Kidney (tissue), 14 donors: ENCODE results near the gene MIGA1. TPM values are rescaled to one million over a fixed set of nuclear protein-coding genes. Genes with fewer than 3 reads are reported as not detected.

ENCODE experiments used
- DNase-seq, 5 donors: peaks; one replicate each; pipeline ENCODE4 v3.0.0-alpha.2; 2013 to 2020
- FAIRE-seq: peaks from 2 replicates; lab custom pipeline; 2012; peaks lifted over from hg19 to GRCh38; lab: Jason Lieb, UNC
- H3K27ac ChIP-seq, 2 donors: one replicate each; pipeline ENCODE4 v1.7.0; 2013; ENCODE audit warnings: low read depth in 2 of 2, low read length in 2 of 2, inconsistent platforms in 1 of 2
- H3K27me3 ChIP-seq: one replicate; pipeline ENCODE4 v1.7.1; 2013; ENCODE audit warnings: low read length, inconsistent platforms; ENCODE audit not compliant: control insufficient read depth, insufficient read depth
- H3K36me3 ChIP-seq, 3 donors: one replicate each; pipeline versions ENCODE4 v1.7.0 to v1.7.1; 2013; ENCODE audit warnings: low read length in 3 of 3, control low read depth in 1 of 3, inconsistent platforms in 1 of 3; ENCODE audit not compliant: insufficient read depth in 3 of 3, control insufficient read depth in 2 of 3
- H3K4me1 ChIP-seq, 3 donors: one replicate each; pipeline versions ENCODE4 v1.7.0 to v1.7.1; 2013; ENCODE audit warnings: low read length in 3 of 3, inconsistent platforms in 1 of 3, low read depth in 1 of 3; ENCODE audit not compliant: control insufficient read depth in 2 of 3, insufficient read depth in 2 of 3
- H3K4me3 ChIP-seq, 3 donors: one replicate each; pipeline versions ENCODE4 v1.7.0 to v1.8.1; 2013; ENCODE audit warnings: low read length in 3 of 3, control low read depth in 1 of 3, inconsistent platforms in 1 of 3
- H3K9ac ChIP-seq, 3 donors: one replicate each; pipeline versions ENCODE4 v1.7.0 to v1.7.1; 2013; ENCODE audit warnings: low read length in 3 of 3, control low read depth in 1 of 3, inconsistent platforms in 1 of 3
- H3K9me3 ChIP-seq, 3 donors: one replicate each; pipeline versions ENCODE4 v1.7.0 to v1.7.1; 2013; ENCODE audit warnings: low read length in 3 of 3, control low read depth in 1 of 3, inconsistent platforms in 1 of 3; ENCODE audit not compliant: control insufficient read depth in 2 of 3, insufficient read depth in 1 of 3
- CTCF ChIP-seq: IDR thresholded peaks from 3 replicates; pipeline ENCODE4 v1.5.1; 2012; ENCODE audit warnings: mild to moderate bottlenecking, moderate library complexity, borderline replicate concordance; ENCODE audit not compliant: insufficient read depth; ENCODE audit errors: extremely low read depth
- intact Hi-C: fragments of 100-400 bp; cut with DNase I; formaldehyde crosslinking; loops from one replicate; pipeline ENCODE4 v1.11.1; 2022
- polyA plus RNA-seq: library from polyadenylated mRNA; stranded (reverse); fragments of 350-450 nt; fragmentation: Illumina TruSeq; extraction: RNeasy Lipid Tissue Mini Kit (QIAGEN cat#74804); gene quantifications from one replicate; pipeline ENCODE4 v1.2.3, GENCODE V29; 2014; ENCODE audit warnings: low read depth, low replicate concordance; ENCODE audit not compliant: insufficient read depth
- total RNA-seq: library from RNA; stranded (reverse); fragmentation: NEBNext Ultra II Directional; extraction: Animal tissue kit (Norgen Biotek cat#: 25700); gene quantifications from one replicate; pipeline ENCODE4 v1.2.1, GENCODE V29; 2021
- donor health status: control.
- donor health status: control.
- donor health status: control.
- donor health status: control.
- donor health status: control.
- donor health status: DM: yes; HTN: yes; CAD: no.
- donor health status: Normal renal cell carcinoma (clear cell type).

MIGA1 gene
- total and polyA plus RNA-seq, 2 donors from 2014 or later, result 5.4 to 25.5 TPM

GRCh38 chr1:77834771-77835334 is 55.4 kb downstream of the MIGA1 start:
- no peak overlapping the region for H3K9ac ChIP-seq
- FAIRE-seq, result peak; percentile 47
- no peaks in the 10 kb centered on the region for H3K9me3 ChIP-seq
- intact Hi-C loops, result no loop called here
- H3K27ac ChIP-seq, result peak overlapping the region in 1 of 2 donors; percentile 27
- TF ChIP-seq CTCF, result no peak
- H3K27me3 ChIP-seq, result no peaks in the 10 kb centered on the region
- DNase-seq, result no peak
- H3K36me3 ChIP-seq, result no peaks in the 10 kb centered on the region
- peaks cover 0 to 19% (median 9%) of the 10 kb centered on the region in 3 donors for H3K4me1 ChIP-seq
- H3K4me3 ChIP-seq, result no peak overlapping the region

DNA sequence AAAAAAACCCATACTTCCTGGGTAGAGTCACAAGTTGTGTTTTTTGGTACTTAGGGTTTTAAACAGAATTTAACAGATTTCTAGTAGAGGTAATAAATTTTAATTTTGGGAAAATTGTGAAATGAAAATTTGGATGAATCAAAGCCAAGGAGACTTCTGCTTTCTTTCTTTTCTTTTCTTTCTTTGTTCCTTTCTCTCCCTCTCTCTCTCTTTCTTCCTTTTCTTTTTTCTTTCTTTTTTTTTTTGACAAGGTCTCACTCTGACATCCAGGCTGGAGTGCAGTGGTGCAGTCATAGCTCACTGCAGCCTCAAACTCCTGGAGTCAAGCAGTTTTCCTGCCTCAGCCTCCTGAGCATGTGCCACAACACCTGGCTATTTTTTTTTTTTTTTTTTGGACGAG is 62.1 kb downstream of the MIGA1 start:
- DNase-seq, result no peak
- no peaks in the 10 kb centered on the region for H3K9me3 ChIP-seq
- H3K27ac ChIP-seq, result no peak overlapping the region
- H3K4me1 ChIP-seq, result no peaks in the 10 kb centered on the region
- no peak overlapping the region for H3K9ac ChIP-seq
- no peak overlapping the region for H3K4me3 ChIP-seq
- FAIRE-seq, result no peak
- no peak for TF ChIP-seq CTCF
- H3K27me3 ChIP-seq, result no peaks in the 10 kb centered on the region
- intact Hi-C loops, result no loop called here
- H3K36me3 ChIP-seq, result peaks cover 2 to 9% (median 3%) of the 10 kb centered on the region in 3 donors

DNA sequence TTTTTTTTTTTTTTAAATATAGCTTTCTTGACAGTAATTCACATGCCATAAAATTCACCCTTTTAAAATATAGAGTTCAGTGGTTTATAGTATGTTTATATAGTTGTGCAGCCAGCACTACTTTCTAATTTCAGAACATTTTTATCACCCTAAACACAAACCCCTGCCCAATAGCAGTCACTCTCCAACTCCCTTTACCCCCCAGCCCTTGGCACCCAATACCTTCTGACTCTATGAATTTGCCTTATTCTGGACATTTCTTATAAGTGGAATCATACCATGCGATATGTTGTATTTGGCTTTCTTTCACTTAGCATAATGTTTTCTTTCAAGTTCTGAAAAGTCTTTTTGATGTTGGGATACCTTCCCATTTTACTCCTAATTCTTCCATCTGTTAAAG is 66.5 kb downstream of the MIGA1 start:
- H3K4me1 ChIP-seq, result no peaks in the 10 kb centered on the region
- no peaks in the 10 kb centered on the region for H3K9me3 ChIP-seq
- DNase-seq, result no peak
- H3K4me3 ChIP-seq, result no peak overlapping the region
- no peak overlapping the region for H3K9ac ChIP-seq
- H3K27ac ChIP-seq, result no peak overlapping the region
- no peak for FAIRE-seq
- peaks cover 2 to 9% (median 3%) of the 10 kb centered on the region in 3 donors for H3K36me3 ChIP-seq
- H3K27me3 ChIP-seq, result no peaks in the 10 kb centered on the region
- no peak for TF ChIP-seq CTCF
- intact Hi-C loops, result no loop called here

DNA sequence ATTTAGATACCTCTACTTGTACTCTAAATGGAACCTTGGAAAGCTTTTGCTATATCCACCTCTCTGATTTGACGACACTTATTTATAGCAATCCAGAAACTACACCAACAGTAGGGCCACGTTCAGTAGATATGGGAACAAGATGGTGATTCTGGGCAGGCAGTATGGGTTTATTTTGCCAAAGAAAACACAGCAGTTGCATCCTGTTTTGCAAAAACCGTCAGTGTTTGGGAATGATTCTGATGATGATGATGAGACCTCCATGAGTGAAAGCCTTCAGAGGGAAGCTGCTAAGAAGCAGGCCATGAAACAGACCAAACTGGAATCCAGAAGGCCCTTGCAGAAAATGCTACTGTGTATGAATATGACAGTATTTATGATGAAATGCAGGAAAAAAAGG is 67.5 kb downstream of the MIGA1 start:
- Histone ChIP-seq H3K4me1 (no peaks in the 10 kb centered on the region), H3K36me3 (peaks cover 2 to 9% (median 3%) of the 10 kb centered on the region in 3 donors), H3K4me3 (no peak overlapping the region), H3K9ac (no peak overlapping the region), H3K9me3 (no peaks in the 10 kb centered on the region), H3K27ac (no peak overlapping the region), H3K27me3 (no peaks in the 10 kb centered on the region)
- DNase-seq (no peak), FAIRE-seq (no peak)
- no peak for TF ChIP-seq CTCF
- intact Hi-C loops, result no loop called here
